ENCODE data around the gene SLCO3A1.

SLCO3A1 gene

GRCh38 chr15:92049290-92049989 lies 195.9 kb downstream of the SLCO3A1 start:
- no peak for DNase-seq (ENCODE audit: low read depth in 1 of 2, low spot score in 1 of 2)
- TF ChIP-seq POLR2AphosphoS5 (IDR thresholded peaks at IDR 0.05; ENCODE audit: low read depth) (no peak), SPI1 (IDR thresholded peaks at IDR 0.05; ENCODE audit: borderline replicate concordance, low read depth) (no peak), GABPA (IDR thresholded peaks at IDR 0.05; ENCODE audit: low read depth) (no peak)
- TF ChIP-seq, protein P1, sequence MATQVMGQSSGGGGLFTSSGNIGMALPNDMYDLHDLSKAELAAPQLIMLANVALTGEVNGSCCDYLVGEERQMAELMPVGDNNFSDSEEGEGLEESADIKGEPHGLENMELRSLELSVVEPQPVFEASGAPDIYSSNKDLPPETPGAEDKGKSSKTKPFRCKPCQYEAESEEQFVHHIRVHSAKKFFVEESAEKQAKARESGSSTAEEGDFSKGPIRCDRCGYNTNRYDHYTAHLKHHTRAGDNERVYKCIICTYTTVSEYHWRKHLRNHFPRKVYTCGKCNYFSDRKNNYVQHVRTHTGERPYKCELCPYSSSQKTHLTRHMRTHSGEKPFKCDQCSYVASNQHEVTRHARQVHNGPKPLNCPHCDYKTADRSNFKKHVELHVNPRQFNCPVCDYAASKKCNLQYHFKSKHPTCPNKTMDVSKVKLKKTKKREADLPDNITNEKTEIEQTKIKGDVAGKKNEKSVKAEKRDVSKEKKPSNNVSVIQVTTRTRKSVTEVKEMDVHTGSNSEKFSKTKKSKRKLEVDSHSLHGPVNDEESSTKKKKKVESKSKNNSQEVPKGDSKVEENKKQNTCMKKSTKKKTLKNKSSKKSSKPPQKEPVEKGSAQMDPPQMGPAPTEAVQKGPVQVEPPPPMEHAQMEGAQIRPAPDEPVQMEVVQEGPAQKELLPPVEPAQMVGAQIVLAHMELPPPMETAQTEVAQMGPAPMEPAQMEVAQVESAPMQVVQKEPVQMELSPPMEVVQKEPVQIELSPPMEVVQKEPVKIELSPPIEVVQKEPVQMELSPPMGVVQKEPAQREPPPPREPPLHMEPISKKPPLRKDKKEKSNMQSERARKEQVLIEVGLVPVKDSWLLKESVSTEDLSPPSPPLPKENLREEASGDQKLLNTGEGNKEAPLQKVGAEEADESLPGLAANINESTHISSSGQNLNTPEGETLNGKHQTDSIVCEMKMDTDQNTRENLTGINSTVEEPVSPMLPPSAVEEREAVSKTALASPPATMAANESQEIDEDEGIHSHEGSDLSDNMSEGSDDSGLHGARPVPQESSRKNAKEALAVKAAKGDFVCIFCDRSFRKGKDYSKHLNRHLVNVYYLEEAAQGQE (IDR thresholded peaks at IDR 0.05; ENCODE audit: insufficient replicate concordance, low read depth): no peak
- TF ChIP-seq, protein P2, sequence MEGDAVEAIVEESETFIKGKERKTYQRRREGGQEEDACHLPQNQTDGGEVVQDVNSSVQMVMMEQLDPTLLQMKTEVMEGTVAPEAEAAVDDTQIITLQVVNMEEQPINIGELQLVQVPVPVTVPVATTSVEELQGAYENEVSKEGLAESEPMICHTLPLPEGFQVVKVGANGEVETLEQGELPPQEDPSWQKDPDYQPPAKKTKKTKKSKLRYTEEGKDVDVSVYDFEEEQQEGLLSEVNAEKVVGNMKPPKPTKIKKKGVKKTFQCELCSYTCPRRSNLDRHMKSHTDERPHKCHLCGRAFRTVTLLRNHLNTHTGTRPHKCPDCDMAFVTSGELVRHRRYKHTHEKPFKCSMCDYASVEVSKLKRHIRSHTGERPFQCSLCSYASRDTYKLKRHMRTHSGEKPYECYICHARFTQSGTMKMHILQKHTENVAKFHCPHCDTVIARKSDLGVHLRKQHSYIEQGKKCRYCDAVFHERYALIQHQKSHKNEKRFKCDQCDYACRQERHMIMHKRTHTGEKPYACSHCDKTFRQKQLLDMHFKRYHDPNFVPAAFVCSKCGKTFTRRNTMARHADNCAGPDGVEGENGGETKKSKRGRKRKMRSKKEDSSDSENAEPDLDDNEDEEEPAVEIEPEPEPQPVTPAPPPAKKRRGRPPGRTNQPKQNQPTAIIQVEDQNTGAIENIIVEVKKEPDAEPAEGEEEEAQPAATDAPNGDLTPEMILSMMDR (IDR thresholded peaks at IDR 0.05; ENCODE audit: insufficient read depth, low read length): no peak

GRCh38 chr15:92050220-92050898 lies 196.9 kb downstream of the SLCO3A1 start:
- no peak for DNase-seq (ENCODE audit: low read depth in 1 of 2, low spot score in 1 of 2)
- no peak for TF ChIP-seq POLR2AphosphoS5 (IDR thresholded peaks at IDR 0.05; ENCODE audit: low read depth)
- TF ChIP-seq SPI1 (IDR thresholded peaks at IDR 0.05; ENCODE audit: borderline replicate concordance, low read depth): no peak
- TF ChIP-seq, protein P2 (IDR thresholded peaks at IDR 0.05; ENCODE audit: insufficient read depth, low read length): no peak
- TF ChIP-seq GABPA (IDR thresholded peaks at IDR 0.05; ENCODE audit: low read depth): no peak
- TF ChIP-seq, protein P1 (IDR thresholded peaks at IDR 0.05; ENCODE audit: insufficient replicate concordance, low read depth): no peak
- H3K27ac ChIP-seq (replicated peaks): no peak overlapping the region
- H3K4me3 ChIP-seq (replicated peaks; ENCODE audit: insufficient read depth, low read length): no peak overlapping the region
- H3K27me3 ChIP-seq (ENCODE audit: insufficient read depth, poor library complexity, severe bottlenecking): no peaks in the 10 kb centered on the region

More at GRCh38 chr15:92049290-92049989, 195.9 kb downstream of the SLCO3A1 start:
- H3K4me3 ChIP-seq (replicated peaks; ENCODE audit: insufficient read depth, low read length): no peak overlapping the region
- no peak overlapping the region for H3K27ac ChIP-seq (replicated peaks)
- no peaks in the 10 kb centered on the region for H3K27me3 ChIP-seq (ENCODE audit: insufficient read depth, poor library complexity, severe bottlenecking)

DNA sequence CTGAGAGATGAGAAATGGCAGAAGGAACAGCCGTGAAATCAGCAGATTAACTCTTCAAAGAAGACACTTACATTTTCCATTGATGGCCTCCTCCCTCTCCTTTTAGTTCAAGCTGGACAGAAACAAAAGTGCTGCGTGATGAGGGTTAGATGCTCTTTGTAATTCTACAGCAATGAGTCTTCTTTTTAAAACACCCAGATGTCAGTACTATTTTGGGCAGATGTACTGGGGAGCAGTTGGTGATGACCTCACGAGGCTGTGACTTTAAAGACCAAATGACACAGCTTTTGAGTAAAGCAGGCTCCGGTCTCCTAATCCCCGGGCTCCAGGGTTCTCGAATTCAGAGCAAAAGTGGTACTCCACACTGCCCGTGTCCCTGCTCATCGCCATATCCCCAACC lies 198.2 kb downstream of the SLCO3A1 start:
- Histone ChIP-seq H3K27me3 (ENCODE audit: insufficient read depth, poor library complexity, severe bottlenecking) (no peaks in the 10 kb centered on the region), H3K27ac (replicated peaks) (no peak overlapping the region), H3K4me3 (replicated peaks; ENCODE audit: insufficient read depth, low read length) (no peak overlapping the region)
- TF ChIP-seq SPI1 (IDR thresholded peaks at IDR 0.05; ENCODE audit: borderline replicate concordance, low read depth) (no peak), POLR2AphosphoS5 (IDR thresholded peaks at IDR 0.05; ENCODE audit: low read depth) (no peak)
- TF ChIP-seq, protein P1 (IDR thresholded peaks at IDR 0.05; ENCODE audit: insufficient replicate concordance, low read depth): no peak
- TF ChIP-seq, protein P2 (IDR thresholded peaks at IDR 0.05; ENCODE audit: insufficient read depth, low read length): no peak
- no peak for DNase-seq (ENCODE audit: low read depth in 1 of 2, low spot score in 1 of 2)

Measured in HL-60 (cell line).